Measurements from ENCODE around the gene FHOD3. TPM values are rescaled to one million over a fixed set of nuclear protein-coding genes. Genes with fewer than 3 reads are reported as not detected.

The FHOD3 gene
- total and polyA plus RNA-seq, 2 of the 13 experiments (the other 11 are each of a cell fraction or from before 2014, with no cell fraction given): 0.07 TPM; not detected in 1

DNA sequence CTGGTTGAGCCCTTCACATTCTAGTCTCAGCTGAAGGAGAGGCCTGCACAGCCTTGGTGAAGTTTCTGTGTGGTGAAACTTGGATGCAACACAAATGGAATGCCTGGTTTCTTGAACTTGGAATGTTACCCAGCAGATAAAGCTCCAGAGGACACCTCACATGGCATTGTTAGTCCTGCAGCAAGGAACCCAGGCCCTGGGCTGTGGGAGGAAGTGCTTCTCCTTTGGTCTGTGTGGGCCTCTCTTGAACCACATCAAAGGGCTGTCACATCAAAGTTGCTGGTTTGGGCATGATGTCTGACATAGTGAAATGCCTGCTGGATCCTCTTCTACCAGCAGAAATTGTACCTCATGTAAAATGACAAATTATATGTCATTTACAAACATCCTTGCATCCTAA lies 198.5 kb downstream of the FHOD3 start:
- ChIA-PET CTCF (ENCODE audit: low intra/inter-chr PET ratio, low total read pairs) (no interaction called here), POLR2A (no interaction called here)
- FAIRE-seq: no peak
- in situ Hi-C loops (cut with HindIII; ENCODE audit: extremely low pct_ligation_motif_present, low pct_unique_long_range_greater_than_20kb) (no loop called here), intact Hi-C loops (cut with micrococcal nuclease; ENCODE audit: unreplicated experiment) (no loop called here)
- H3K79me2 ChIP-seq (ENCODE audit: insufficient read depth, low read length): no peaks in the 10 kb centered on the region
- no peak overlapping the region for H3K9ac ChIP-seq (ENCODE audit: insufficient read depth, low read depth, low read length)
- no peaks in the 10 kb centered on the region; a peak in 1 of 5 replicates for H3K27me3 ChIP-seq (ENCODE audit: control insufficient read depth in 1 of 2, insufficient read depth in 2 of 2, low read length in 2 of 2)
- no peaks in the 10 kb centered on the region for H3K9me3 ChIP-seq (ENCODE audit: low read length)
- H3K36me3 ChIP-seq (replicated peaks in 1 of 2; ENCODE audit: control insufficient read depth in 1 of 2, insufficient read depth in 2 of 2, low read length in 2 of 2): no peaks in the 10 kb centered on the region
- no peak for TF ChIP-seq ZNF335 (CRISPR knock-in tag; IDR thresholded peaks at IDR 0.05)
- no peak for TF ChIP-seq BRD4 (CRISPR knock-in tag; IDR thresholded peaks at IDR 0.05)
- no peak for TF ChIP-seq SNAPC2 (CRISPR knock-in tag; IDR thresholded peaks at IDR 0.05)
- no peak for TF ChIP-seq ZNF501 (CRISPR knock-in tag; IDR thresholded peaks at IDR 0.05)
- TF ChIP-seq THYN1 (CRISPR knock-in tag; IDR thresholded peaks at IDR 0.05; ENCODE audit: borderline replicate concordance, low read depth): no peak
- no peak for TF ChIP-seq KDM5B (CRISPR knock-in tag; IDR thresholded peaks at IDR 0.05; ENCODE audit: borderline replicate concordance)
- TF ChIP-seq ZSCAN29 (CRISPR knock-in tag; conservative IDR thresholded peaks at IDR 0.05): no peak
- no peak for TF ChIP-seq KMT2A (CRISPR knock-in tag; IDR thresholded peaks at IDR 0.05)
- TF ChIP-seq SP2 (CRISPR knock-in tag; IDR thresholded peaks at IDR 0.05): no peak
- TF ChIP-seq, protein P1, sequence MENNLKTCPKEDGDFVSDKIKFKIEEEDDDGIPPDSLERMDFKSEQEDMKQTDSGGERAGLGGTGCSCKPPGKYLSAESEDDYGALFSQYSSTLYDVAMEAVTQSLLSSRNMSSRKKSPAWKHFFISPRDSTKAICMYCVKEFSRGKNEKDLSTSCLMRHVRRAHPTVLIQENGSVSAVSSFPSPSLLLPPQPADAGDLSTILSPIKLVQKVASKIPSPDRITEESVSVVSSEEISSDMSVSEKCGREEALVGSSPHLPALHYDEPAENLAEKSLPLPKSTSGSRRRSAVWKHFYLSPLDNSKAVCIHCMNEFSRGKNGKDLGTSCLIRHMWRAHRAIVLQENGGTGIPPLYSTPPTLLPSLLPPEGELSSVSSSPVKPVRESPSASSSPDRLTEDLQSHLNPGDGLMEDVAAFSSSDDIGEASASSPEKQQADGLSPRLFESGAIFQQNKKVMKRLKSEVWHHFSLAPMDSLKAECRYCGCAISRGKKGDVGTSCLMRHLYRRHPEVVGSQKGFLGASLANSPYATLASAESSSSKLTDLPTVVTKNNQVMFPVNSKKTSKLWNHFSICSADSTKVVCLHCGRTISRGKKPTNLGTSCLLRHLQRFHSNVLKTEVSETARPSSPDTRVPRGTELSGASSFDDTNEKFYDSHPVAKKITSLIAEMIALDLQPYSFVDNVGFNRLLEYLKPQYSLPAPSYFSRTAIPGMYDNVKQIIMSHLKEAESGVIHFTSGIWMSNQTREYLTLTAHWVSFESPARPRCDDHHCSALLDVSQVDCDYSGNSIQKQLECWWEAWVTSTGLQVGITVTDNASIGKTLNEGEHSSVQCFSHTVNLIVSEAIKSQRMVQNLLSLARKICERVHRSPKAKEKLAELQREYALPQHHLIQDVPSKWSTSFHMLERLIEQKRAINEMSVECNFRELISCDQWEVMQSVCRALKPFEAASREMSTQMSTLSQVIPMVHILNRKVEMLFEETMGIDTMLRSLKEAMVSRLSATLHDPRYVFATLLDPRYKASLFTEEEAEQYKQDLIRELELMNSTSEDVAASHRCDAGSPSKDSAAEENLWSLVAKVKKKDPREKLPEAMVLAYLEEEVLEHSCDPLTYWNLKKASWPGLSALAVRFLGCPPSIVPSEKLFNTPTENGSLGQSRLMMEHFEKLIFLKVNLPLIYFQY (CRISPR knock-in tag; IDR thresholded peaks at IDR 0.05; ENCODE audit: borderline replicate concordance): no peak
- TF ChIP-seq, protein P2, sequence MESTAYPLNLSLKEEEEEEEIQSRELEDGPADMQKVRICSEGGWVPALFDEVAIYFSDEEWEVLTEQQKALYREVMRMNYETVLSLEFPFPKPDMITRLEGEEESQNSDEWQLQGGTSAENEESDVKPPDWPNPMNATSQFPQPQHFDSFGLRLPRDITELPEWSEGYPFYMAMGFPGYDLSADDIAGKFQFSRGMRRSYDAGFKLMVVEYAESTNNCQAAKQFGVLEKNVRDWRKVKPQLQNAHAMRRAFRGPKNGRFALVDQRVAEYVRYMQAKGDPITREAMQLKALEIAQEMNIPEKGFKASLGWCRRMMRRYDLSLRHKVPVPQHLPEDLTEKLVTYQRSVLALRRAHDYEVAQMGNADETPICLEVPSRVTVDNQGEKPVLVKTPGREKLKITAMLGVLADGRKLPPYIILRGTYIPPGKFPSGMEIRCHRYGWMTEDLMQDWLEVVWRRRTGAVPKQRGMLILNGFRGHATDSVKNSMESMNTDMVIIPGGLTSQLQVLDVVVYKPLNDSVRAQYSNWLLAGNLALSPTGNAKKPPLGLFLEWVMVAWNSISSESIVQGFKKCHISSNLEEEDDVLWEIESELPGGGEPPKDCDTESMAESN (CRISPR knock-in tag; conservative IDR thresholded peaks at IDR 0.05): no peak
- TF ChIP-seq, protein P3, sequence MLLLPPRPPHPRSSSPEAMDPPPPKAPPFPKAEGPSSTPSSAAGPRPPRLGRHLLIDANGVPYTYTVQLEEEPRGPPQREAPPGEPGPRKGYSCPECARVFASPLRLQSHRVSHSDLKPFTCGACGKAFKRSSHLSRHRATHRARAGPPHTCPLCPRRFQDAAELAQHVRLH (CRISPR knock-in tag; IDR thresholded peaks at IDR 0.05; ENCODE audit: borderline replicate concordance, low read depth): no peak
- no peak for TF ChIP-seq HNRNPH1 (optimal IDR thresholded peaks at IDR 0.05; ENCODE audit: low read depth, low read length)
- no peak for TF ChIP-seq TARDBP (CRISPR knock-in tag; IDR thresholded peaks at IDR 0.05)
- TF ChIP-seq FOXM1 (CRISPR knock-in tag; IDR thresholded peaks at IDR 0.05): no peak
- no peak for TF ChIP-seq KDM1A (CRISPR knock-in tag; IDR thresholded peaks at IDR 0.05)
- no peak overlapping the region for H3K4me3 ChIP-seq (replicated peaks in 1 of 3; ENCODE audit: insufficient read depth in 1 of 3, low read depth in 2 of 3, low read length in 3 of 3)
- no peak overlapping the region for H3K4me2 ChIP-seq (ENCODE audit: low read depth, low read length)
- H2AFZ ChIP-seq (ENCODE audit: low read length): no peak overlapping the region
- no peak for DNase-seq (ENCODE audit: low spot score)
- no TSS peak for BruUV-seq (replicated peaks)
- no peaks in the 10 kb centered on the region for H4K20me1 ChIP-seq (ENCODE audit: insufficient read depth, low read length)
- no peak for ATAC-seq
- H3K4me1 ChIP-seq (ENCODE audit: insufficient read depth, low read length): peaks cover 11% of the 10 kb centered on the region
- no peak overlapping the region for H3K27ac ChIP-seq (ENCODE audit: extremely low read length, insufficient read depth, low read length)

Measured in HepG2 (cell line).